GM21381 (cell line): ENCODE results near the gene FNDC11.

ENCODE experiments used
- ATAC-seq: cut with Tn5 transposase; IDR thresholded peaks from one replicate; pipeline ENCODE4 v1.9.1; 2021; ENCODE audit warnings: mild to moderate bottlenecking, moderate library complexity; ENCODE audit not compliant: unreplicated experiment

FNDC11 gene

GRCh38 chr20:63579017-63579694 lies 25.2 kb downstream of the FNDC11 start:
- ATAC-seq, result no peak

- ATAC-seq, result no peak
Observed at GRCh38 chr20:63580796-63581461, 27.0 kb downstream of the FNDC11 start.

GRCh38 chr20:63582382-63583063 lies 28.6 kb downstream of the FNDC11 start:
- no peak for ATAC-seq

- ATAC-seq, result no peak
Observed at GRCh38 chr20:63585616-63586565, 31.9 kb downstream of the FNDC11 start.

GRCh38 chr20:63586797-63587196 lies 32.8 kb downstream of the FNDC11 start:
- no peak for ATAC-seq

- no peak for ATAC-seq
Observed at GRCh38 chr20:63587256-63587655, 33.3 kb downstream of the FNDC11 start.

GRCh38 chr20:63587776-63588591 lies 34.0 kb downstream of the FNDC11 start:
- no peak for ATAC-seq

- ATAC-seq, result no peak
Observed at GRCh38 chr20:63588641-63589041, 34.7 kb downstream of the FNDC11 start.

GRCh38 chr20:63589261-63590217 lies 35.6 kb downstream of the FNDC11 start:
- ATAC-seq, result no peak

- ATAC-seq, result no peak
Observed at GRCh38 chr20:63590218-63591146, 36.5 kb downstream of the FNDC11 start.

GRCh38 chr20:63591147-63591533 lies 37.2 kb downstream of the FNDC11 start:
- ATAC-seq, result no peak

- ATAC-seq, result no peak
Observed at GRCh38 chr20:63591786-63592355, 37.9 kb downstream of the FNDC11 start.

GRCh38 chr20:63592661-63593060 lies 38.7 kb downstream of the FNDC11 start:
- ATAC-seq, result no peak

GRCh38 chr20:63594043-63594561 lies 40.1 kb downstream of the FNDC11 start:
- ATAC-seq, result no peak

GRCh38 chr20:63595416-63596127 lies 41.6 kb downstream of the FNDC11 start:
- ATAC-seq, result no peak

- no peak for ATAC-seq
Observed at GRCh38 chr20:63596423-63596822, 42.5 kb downstream of the FNDC11 start.
